ENCODE results near the gene LYST. TPM values are rescaled to one million over a fixed set of nuclear protein-coding genes. Genes with fewer than 3 reads are reported as not detected.
A peak's percentile ranks its signal among the peaks of the same experiment; 100 is the strongest.

LYST gene
- total and polyA plus RNA-seq, 2 of the 8 experiments (the other 6 are each of a cell fraction or from before 2014, with no cell fraction given), result 0.29 to 0.58 TPM

DNA sequence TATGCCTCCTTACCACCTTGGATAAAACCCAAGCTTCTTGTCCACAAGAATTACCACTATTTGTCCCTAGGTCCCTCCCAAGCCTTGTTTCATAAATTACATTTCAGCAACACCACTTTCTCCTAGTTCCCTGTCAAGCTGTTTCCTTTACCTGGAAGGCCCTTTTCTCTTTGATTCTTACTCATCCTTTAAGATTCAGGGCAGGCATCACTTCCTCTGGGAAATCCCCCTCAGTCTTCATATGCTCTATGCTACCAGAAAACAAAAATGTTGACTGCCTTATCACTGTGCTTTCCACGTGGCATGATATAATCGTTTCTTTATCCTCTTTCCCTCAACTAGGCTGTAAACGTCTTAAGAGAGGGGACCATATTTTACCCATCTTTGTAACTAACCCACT is 102.7 kb downstream of the LYST start:
- H3K27me3 ChIP-seq (replicated peaks in 1 of 4; ENCODE audit: control insufficient read depth in 3 of 4, extremely low read depth in 1 of 4, insufficient read depth in 3 of 4, low read length in 3 of 4), result no peaks in the 10 kb centered on the region
- H3K4me2 ChIP-seq (ENCODE audit: insufficient read depth in 1 of 2, low read depth in 2 of 2, low read length in 2 of 2), result no peak overlapping the region
- H2BK120ac ChIP-seq (replicated peaks; ENCODE audit: low read depth, low read length), result no peak overlapping the region
- H3K14ac ChIP-seq (ENCODE audit: insufficient read length), result no peak overlapping the region
- no peak overlapping the region for H3K18ac ChIP-seq (ENCODE audit: extremely low read depth, low read length)
- no peak overlapping the region for H3K23ac ChIP-seq (ENCODE audit: insufficient read length)
- ChIA-PET POLR2A (ENCODE audit: partially characterized antibody) (no interaction called here), CTCF (ENCODE audit: partially characterized antibody) (interaction anchor here (0.6 to 1.3 kb wide), 5 partner anchors 9 to 250 kb away, joined by 3 to 5 read pairs (median 3); no protein-coding TSS in a partner anchor)
- no peak overlapping the region for H2AK5ac ChIP-seq (ENCODE audit: low read depth, low read length)
- no peak overlapping the region for H3K56ac ChIP-seq (replicated peaks; ENCODE audit: insufficient read length, low read depth, low read length)
- no peaks in the 10 kb centered on the region for H3K79me2 ChIP-seq (ENCODE audit: control insufficient read depth in 1 of 2, insufficient read depth in 2 of 2, low read length in 2 of 2)
- H2BK15ac ChIP-seq (ENCODE audit: low read length), result no peak overlapping the region
- H2BK12ac ChIP-seq (ENCODE audit: low read depth, low read length), result no peak overlapping the region
- TF ChIP-seq BACH1 (IDR thresholded peaks at IDR 0.05; ENCODE audit: low read length) (no peak), FOSL1 (IDR thresholded peaks at IDR 0.05; ENCODE audit: insufficient read depth, low read depth, low read length) (no peak), JUN (IDR thresholded peaks at IDR 0.05; ENCODE audit: low read depth, low read length) (no peak), POLR2AphosphoS5 (IDR thresholded peaks at IDR 0.05; ENCODE audit: low read depth, low read length) (no peak), KDM5A (IDR thresholded peaks at IDR 0.05; ENCODE audit: low read length) (no peak), SUZ12 (IDR thresholded peaks at IDR 0.05; ENCODE audit: low read length) (no peak), POU5F1 (IDR thresholded peaks at IDR 0.05; ENCODE audit: low read depth, low read length) (no peak), RFX5 (IDR thresholded peaks at IDR 0.05; ENCODE audit: borderline replicate concordance, low read depth, low read length) (no peak)
- no peaks in the 10 kb centered on the region for H3K23me2 ChIP-seq (ENCODE audit: low read depth, low read length)
- no peak overlapping the region for H3K27ac ChIP-seq (ENCODE audit: low read depth, low read length)
- no peak overlapping the region for H3K4me3 ChIP-seq (ENCODE audit: extremely low read depth in 1 of 4, insufficient read depth in 2 of 4, low read depth in 3 of 4, low read length in 4 of 4)
- no peak overlapping the region for H2BK20ac ChIP-seq (ENCODE audit: low read length)
- FAIRE-seq, result no peak
- no peak overlapping the region for H4K5ac ChIP-seq (ENCODE audit: insufficient read length, low read depth, low read length)
- H2BK5ac ChIP-seq (ENCODE audit: low read depth, low read length), result no peak overlapping the region
- no peak overlapping the region for H3K9ac ChIP-seq (replicated peaks in 1 of 4; ENCODE audit: extremely low read depth in 1 of 4, low read depth in 3 of 4, low read length in 3 of 4)
- H2AFZ ChIP-seq (ENCODE audit: low read length), result peak overlapping the region; percentile 5; the same call in 1 of the 2 replicates
- H3K4ac ChIP-seq (replicated peaks; ENCODE audit: insufficient read length, low read depth, low read length), result no peak overlapping the region
- no peak overlapping the region for H4K8ac ChIP-seq (ENCODE audit: extremely low read depth, insufficient read depth, low read length)
- no peaks in the 10 kb centered on the region for H3K4me1 ChIP-seq (replicated peaks in 1 of 4; ENCODE audit: control insufficient read depth in 3 of 4, insufficient read depth in 4 of 4, low read length in 3 of 4)
- H4K20me1 ChIP-seq (replicated peaks in 1 of 2; ENCODE audit: control insufficient read depth in 1 of 2, insufficient read depth in 2 of 2, low read length in 2 of 2), result no peaks in the 10 kb centered on the region
- WGBS, 2 experiments (ENCODE audit: extremely low coverage in 1 of 2, insufficient coverage in 1 of 2, insufficient read length in 1 of 2, insufficient replicate concordance in 2 of 2, low coverage in 1 of 2, low lambda C conversion rate in 2 of 2, missing lambda C conversion rate in 1 of 2), result 78% methylated on average over 3 of the region's 3 CpGs; no CpG with 5 or more reads in 1 of the 2 experiments
- H4K91ac ChIP-seq (replicated peaks; ENCODE audit: insufficient read length, low read length), result no peak overlapping the region
- H3K79me1 ChIP-seq (ENCODE audit: low read depth, low read length), result no peaks in the 10 kb centered on the region
- no peak for DNase-seq (ENCODE audit: low read depth in 1 of 2, low spot score in 2 of 2)
- no peaks in the 10 kb centered on the region for H3K9me3 ChIP-seq (ENCODE audit: insufficient read depth in 2 of 2, low read depth in 1 of 2, low read length in 1 of 2)
- no peaks in the 10 kb centered on the region for H3K36me3 ChIP-seq (ENCODE audit: control insufficient read depth in 2 of 4, insufficient read depth in 4 of 4, low read length in 3 of 4)

Data from H1 (cell line).